ENCODE results near the gene APBA2.
"Not testable (repeated sequence)": the region's sequence is repeated elsewhere in the genome, so short reads cannot be mapped to it uniquely, and the experiment has no call there.

APBA2 gene

DNA sequence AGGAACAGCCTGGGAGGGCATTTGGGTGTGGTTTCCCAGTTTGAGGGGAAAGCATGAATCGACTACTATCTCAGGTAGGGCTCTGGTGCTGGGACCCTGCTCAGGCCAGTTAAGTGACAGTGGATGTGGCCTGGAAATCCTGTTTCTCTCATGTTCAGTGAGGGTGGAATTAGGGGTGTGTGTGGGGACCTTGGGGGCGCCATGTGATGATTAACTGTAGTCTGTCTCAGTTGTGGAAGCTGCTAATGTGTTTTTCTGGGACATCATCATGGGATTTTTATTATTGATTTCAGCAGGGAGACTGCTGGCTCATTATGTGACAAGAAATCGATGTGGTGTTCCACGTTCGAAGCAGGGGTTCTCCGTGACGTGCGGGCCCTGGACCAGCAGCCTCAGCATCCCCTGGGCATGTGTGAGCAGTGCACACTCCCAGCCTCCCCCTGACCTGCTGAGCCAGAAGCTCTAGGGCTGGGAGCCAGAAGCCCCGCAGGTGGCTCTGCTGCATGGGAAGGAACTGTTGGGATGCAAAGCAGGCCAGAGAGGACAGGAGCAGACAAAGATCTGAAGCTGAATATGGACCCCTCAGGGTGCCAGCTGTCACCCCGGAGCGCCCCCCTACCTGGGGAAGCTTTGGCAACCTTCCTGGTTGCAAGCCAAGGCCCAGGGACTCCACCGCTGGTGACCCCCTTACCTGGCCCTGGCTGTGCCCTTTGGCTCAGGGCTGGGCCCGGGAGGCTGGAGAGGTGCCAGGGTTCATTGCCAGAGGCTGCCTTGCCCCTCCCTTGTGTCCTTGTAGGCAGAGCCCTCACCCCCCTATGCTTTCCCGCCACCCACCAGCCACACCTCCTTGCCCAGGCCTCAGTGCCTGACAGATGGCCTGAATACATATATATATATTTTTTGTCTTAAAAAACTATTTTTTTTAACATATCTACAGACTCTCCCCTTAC is 149.8 kb downstream of the APBA2 start:
- no peak for DNase-seq (ENCODE audit: low read depth)

DNA sequence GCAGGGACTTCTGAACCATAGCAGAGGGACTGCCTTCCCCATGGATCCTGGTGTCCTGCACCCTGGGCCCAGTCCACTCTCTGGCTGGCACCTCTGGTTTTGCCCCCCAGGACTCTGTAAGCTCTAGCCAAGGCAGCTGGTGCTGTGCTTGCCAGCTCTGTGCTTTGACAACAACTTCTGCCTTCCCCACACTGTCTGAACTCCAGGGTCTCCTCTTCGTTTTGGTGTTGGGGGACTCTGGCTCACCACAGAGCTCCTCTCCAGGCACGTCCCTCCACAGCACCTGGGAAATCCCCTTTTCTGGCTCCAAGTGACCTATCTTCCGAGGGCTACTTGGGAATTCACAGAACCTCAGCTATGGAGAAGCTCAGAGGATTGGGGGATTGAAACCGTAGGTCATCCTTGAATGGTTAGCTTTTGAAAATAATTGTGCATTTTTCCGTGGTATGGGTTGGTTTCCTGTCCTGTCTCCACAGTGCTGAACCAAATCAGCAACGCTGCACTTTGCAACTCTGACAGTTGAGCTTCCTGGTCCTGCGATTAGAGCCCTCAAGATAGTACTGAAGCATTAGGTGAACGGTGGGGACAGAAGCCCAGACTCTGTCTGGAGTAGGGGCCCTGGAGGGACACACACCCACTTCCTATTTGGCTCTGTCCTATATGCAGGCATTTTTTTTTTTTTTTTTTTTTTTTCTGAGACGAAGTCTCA is 152.4 kb downstream of the APBA2 start:
- no peak for DNase-seq (ENCODE audit: low read depth)

DNA sequence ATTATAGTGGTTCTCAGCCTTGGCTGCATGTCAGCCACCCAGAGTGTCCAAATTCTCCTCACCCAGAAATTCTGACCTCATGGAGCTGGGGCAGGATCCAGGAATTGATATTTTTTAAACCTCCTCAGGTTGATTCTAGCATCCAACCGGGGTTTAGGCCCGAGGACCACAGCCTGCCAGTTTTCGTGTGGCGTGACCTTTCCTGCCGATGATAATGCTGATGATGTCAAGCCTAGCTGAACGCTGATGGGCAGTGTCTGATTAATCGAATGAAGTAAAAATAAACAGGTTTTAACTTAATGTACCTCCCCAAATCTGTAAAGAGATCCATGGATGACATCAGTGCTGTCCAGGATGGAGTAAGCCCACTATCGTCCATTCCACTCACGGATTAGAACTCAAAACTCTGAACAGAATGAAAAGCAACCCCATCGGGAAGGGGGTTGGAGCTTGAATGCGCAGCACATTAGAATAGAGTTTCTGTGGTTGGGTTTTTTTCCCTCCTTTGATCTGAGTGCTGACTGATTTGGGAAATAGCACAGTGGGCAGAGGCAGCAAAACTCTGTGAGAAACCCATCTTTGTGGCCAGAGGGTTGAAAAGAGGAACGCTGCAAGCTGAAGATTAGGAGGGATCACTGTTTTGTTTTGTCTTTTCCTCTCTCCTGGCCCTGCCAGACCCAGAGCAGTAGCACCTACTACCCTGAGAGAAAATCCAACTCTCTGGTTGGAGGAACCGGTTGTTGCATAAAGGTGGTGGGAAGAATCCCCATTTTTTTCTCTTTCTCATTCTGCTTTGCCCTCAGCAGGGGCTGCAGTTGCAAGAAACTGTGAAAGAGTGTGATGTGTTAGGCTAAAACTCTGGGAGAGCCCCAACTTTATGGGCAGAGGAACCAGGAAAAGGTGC is 153.9 kb downstream of the APBA2 start:
- DNase-seq (ENCODE audit: low read depth), result no peak

DNA sequence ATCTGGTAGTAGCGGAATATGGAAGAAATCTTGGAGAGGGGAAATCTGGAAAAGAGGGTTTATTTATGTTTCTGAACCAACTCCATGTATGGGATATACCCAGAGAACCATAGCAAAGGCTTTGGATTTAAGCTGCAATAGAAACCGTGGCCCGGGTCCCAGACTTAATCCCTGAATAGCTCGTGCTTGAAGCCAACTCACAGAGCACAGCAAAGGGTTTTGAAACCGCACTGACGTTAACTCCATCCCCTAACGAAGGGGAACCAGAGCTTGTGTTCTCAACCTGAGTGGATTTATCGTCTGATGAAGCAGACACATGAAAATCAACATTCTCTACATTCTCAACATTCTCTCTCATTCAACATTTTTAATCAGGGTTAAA is 154.6 kb downstream of the APBA2 start:
- no peak for DNase-seq (ENCODE audit: low read depth)

DNA sequence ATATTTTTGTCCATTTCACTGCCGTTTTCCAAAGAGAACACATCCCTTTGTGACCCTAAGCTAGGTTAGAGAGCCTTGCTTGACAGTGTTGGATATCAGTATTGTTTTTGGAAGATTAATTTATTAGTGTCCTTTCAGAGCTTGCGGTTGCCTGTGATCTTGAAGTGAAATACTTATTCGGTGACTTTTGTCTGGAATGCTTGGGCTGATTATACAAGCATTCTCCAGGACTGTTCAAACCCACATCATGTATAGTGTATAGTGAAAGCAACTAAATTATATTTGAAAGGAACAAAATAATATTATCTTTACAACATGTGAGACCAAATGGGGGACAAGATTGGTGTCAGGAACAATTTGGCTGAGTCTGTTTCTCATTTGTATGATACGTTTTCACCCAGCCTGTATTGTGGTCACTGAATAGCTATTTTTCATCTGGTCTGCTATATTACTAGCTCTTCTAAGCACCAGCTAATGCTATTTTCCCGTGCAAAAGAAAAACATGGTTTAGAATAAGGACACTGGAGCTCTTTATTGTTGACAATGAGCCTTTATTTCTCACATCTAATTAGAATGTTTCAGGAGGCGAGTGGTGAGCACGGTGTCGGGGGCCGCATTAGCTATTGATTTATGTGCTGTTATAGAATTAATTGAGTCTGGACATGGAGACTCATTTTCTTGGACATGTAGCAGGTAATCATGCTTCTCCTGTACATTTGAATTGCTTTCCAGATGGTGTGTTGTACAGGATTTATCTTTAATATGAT is 158.1 kb downstream of the APBA2 start:
- peak; percentile 84 for DNase-seq (ENCODE audit: low read depth)

DNA sequence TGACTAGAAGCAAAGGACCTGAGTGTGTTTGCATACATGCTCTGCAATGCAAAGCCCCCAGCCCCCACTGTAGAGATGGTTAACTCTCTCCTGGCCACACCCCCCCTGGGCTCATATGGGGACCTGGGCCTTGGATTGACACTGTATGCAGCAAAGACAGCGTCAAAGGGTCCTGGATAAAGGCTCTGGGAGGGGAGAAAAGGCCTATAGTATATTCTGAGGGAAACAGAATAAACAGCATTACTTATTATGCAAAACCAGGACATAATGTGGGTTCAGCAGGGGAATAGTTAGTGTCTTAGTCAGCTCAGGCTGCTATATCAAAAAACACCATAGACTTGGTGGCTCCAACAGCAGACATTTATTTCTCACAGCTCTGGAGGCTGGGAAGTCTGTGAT is 158.7 kb downstream of the APBA2 start:
- DNase-seq (ENCODE audit: low read depth), result peak; percentile 55

DNA sequence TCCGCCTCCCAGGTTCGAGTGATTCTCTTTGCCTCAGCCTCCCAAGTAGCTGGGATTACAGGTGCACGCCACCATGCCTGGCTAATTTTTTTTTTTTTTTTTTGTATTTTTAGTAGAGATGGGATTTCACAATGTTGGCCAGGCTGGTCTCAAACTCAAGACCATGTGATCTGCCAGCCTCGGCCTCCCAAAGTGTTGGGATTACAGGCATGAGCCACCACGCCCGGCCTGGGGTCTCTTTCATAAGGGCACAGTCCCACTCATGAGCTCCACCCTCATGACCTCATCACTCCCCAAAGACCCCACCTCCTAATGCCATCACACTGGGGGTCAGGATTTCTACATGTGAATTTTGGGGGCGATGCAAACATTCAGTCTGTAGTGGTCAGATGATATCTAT is 159.4 kb downstream of the APBA2 start:
- DNase-seq (ENCODE audit: low read depth), result not testable (repeated sequence)

DNA sequence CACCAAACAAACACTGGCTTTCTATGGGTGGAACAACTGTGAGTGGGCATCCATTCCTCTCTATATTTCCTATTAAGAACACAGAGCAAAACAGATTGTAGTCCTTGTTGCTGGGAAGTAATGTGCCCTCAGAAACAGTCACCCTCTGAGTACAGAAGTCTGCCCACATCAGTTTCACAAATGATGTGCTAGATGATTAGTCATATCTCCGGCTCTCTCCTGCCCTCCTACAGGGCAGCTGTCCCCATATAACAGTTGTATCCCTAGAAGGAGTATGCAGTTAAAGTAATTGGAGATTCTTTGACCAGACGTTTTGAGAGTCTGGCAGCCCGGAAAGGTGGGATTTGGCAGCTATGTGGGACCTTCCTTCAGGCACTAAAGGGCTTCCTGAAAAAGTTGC is 159.9 kb downstream of the APBA2 start:
- DNase-seq (ENCODE audit: low read depth), result peak; percentile 76

DNA sequence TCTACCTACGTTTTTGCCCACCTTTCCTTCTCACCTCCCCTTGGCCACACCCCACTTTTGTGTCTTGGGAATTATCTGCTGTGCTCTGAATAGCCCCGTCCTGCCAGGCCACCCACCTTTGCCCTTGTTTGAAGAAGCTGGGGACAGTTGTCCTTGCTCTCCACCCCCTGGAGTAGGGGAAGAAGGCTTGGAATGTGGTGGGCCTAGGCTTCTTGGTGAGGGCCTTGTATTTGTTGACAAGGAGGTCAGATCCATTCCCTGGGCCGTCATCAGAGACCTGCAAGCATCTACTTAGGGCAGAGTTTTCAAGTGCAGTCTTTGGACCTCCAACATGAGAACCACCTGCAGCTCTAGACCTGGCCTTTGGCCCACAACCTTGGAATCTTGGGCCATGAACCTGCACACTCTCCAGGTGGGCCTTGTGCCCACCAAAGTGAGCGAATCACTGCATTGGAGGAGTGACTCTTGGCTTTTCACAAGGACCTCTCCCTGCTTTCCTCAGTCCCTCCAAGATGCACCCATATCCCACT is 160.6 kb downstream of the APBA2 start:
- DNase-seq (ENCODE audit: low read depth), result no peak

DNA sequence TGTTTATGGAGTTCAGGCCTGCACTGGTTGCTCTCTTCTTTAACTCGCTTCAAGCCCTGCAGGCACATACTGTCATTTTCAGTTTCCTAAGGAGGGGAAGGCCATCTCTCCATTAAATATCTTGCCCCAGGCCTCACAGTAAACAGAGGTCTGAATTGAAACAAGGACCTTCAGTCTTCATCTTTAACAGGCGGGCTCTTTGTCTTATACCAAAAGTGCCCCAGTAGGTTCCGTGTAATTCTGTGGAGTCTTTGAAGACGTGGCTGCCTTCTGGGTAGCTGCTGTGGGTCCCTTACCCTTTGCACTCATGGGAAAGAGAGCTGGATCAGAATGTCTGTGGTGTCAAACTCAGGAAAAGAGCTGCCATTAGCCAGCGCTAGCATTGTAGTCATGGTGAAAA is 161.2 kb downstream of the APBA2 start:
- no peak for DNase-seq (ENCODE audit: low read depth)

DNA sequence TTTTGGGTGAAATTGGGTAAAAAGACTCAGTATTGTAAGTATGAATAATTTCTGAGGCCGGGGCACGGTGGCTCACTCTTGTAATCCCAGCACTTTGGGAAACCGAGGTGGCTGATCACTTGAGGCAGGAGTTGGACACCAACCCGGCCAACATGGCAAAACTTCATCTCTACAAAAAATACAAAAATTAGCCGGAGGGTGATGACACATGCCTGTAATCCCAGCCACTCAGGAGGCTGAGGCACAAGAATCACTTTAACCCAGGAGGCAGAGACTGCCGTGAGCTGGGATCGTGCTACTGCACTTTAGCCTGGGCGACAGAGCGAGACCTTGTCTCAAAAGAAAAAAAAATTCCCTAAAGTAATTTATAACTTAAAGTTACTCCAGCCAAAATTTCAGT is 162.2 kb downstream of the APBA2 start:
- DNase-seq (ENCODE audit: low read depth), result no peak

DNA sequence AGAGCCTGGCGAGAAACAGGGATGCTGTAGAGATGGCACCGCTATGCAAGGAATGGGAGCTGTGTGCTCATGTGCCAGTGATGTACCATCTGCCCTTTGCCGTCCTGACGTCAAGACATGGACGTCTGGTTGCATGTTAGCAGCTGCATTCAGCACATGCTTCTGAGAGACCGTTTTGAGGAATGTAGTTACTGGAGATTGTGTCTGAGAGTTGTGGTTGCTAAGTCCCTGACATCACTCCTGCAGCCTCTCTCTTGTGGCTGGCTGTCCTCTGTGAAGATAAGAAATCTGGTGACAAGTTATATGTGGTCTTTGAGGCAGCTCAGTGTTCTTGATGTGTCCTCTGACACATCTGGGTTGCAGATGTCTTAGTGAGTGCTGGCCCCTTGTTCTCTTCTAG is 165.1 kb downstream of the APBA2 start:
- peak; percentile 70 for DNase-seq (ENCODE audit: low read depth)

DNA sequence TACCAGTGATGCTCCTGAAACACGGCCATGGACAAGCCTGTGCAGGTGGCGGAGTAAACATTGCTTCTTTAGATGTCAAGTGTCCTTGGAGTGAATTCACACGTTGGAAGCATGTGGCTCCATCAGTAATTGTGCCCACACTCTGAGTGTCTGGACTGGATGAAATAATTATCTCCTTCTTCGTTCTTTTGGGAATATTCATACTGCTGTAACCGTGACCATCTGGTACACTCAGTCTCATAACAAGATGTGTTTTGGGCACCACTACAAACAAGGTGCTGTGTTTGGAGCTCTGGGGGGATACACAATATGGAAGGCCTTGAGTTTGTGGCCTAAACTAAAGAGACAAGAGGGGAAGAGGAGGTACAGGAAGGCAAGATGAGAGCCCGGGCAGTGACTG is 165.6 kb downstream of the APBA2 start:
- DNase-seq (ENCODE audit: low read depth), result no peak

DNA sequence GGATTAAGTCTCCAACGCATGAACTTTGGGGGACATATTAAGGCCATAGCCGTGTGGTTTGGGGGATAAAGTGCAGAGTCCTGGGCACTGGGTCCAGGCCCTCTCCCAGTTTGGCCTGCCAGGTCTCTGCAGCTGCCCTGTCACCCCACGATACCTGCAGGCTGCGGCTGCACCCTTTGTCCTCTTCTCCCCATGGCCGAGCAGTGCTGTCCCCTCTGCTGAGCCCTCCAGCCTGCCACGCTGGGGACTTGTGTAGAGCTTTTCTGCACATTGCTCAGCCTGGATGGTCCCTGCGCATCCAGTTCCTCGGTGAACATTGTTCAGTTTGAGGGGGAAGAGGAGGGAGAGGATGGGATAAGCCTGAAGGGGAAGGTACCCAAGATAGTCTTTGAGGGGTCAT is 167.2 kb downstream of the APBA2 start:
- DNase-seq (ENCODE audit: low read depth), result no peak

DNA sequence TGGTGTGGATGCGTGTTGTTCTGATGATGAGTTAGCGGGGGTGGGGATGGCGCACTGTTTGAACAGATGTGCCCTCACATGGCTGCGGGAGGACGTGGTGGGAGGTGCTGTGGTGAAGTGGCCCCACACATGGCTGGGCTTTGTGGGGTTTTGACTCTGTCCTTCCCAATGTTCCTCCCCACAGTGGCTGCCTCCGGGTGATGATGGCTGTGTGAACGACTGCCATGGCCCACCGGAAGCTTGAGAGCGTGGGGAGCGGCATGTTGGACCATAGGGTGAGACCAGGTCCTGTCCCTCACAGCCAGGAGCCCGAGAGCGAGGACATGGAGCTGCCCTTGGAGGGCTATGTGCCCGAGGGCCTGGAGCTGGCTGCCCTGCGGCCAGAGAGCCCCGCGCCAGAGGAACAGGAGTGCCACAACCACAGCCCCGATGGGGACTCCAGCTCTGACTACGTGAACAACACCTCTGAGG is 167.9 kb downstream of the APBA2 start:
- DNase-seq (ENCODE audit: low read depth), result no peak

DNA sequence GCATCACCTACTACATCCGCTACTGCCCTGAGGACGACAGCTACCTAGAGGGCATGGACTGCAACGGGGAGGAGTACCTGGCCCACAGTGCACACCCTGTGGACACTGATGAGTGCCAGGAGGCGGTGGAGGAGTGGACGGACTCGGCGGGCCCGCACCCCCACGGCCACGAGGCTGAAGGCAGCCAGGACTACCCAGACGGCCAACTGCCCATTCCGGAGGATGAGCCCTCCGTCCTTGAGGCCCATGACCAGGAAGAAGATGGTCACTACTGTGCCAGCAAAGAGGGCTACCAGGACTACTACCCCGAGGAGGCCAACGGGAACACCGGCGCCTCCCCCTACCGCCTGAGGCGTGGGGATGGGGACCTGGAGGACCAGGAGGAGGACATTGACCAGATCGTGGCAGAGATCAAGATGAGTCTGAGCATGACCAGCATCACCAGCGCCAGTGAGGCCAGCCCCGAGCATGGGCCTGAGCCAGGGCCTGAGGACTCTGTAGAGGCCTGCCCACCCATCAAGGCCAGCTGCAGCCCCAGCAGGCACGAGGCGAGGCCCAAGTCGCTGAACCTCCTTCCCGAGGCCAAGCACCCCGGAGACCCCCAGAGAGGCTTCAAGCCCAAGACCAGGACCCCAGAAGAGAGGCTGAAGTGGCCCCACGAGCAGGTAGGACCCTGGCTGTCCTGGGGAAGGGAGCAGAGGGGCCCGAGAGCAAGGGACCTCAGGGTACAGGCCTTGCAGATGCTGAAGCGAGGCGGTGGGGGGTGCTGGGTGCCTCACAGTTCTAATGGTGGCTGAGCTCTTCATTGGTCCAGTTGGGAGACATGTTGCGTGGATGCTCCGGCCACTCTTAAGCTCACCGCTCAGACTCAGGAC is 168.6 kb downstream of the APBA2 start:
- DNase-seq (ENCODE audit: low read depth), result no peak

DNA sequence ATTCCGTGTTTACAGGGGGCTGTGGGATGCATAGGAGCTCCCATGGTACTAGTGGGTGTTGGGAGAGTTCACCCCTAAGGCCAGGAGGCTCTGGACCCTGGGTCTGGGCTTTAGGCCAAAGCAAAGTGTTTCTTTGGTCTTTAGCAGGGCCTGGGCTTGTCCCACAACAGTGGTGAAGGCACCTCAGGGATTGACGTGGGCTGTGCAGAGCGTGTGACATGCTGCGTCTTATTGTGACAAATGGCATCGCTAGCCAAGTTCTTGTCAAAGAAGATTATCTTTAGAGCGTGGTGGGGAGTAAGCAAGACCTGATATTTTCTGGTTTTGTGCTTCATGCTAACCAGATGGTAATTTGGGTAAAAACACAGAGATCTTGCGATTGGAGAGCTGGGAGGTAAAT is 170.1 kb downstream of the APBA2 start:
- DNase-seq (ENCODE audit: low read depth), result no peak

DNA sequence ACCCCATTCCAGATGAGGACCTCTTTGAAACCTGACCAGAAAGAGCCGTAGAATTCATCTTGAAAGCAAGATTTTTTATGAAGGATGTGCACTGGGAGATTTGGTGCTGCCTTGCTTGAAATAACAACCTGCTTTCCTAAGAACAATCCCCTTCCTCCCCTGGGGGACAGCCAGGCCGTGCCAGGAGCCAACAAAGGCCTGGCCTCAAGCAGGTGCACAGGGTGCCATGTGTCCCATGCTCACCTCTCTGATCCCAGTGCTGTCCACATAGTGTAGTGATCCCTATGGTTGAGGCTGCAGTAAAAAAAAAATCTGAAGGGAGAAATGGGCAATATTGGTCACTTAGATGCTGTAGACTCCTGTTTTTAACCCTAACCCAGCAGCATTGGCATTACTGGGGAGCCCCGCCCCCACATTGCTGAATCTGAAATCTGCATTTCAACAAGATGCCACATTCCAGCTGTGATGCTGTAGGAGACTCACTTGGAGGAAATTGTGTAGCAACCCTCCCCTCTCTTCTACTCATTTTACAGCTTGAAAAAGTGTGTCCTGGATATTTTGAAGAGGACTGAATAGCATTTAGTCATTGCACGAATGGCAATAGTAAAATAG is 171.2 kb downstream of the APBA2 start:
- DNase-seq (ENCODE audit: low read depth), result no peak

DNA sequence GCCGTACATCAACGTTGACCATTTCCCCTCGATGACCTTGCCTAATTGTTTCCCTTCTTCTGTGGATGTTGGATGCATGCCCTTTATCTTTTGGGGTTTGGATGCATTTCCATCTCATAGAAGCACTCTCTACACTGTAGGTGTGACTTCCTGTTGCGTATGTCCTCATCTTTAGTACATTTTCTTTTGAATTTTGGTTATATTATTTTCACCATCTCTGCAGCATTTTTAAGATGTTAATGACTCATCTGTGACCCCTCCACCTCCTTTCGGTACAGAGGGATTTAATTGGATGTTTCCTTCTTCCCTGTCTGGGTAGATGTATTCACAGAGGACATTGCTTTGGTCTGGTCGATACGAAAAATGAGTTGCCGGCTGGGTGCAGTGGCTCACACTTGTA is 172.1 kb downstream of the APBA2 start:
- peak; percentile 11 for DNase-seq (ENCODE audit: low read depth)
